Osteoblast (primary cell): ENCODE results near the gene TLR3. TPM values are rescaled to one million over a fixed set of nuclear protein-coding genes. Genes with fewer than 3 reads are reported as not detected.
"Not testable (repeated sequence)": the region's sequence is repeated elsewhere in the genome, so short reads cannot be mapped to it uniquely, and the experiment has no call there.

ENCODE experiments used
- DNase-seq: peaks from one replicate; pipeline ENCODE4 v3.0.0; 2011; ENCODE audit warnings: low spot score, mixed read lengths; ENCODE audit not compliant: insufficient read length; ENCODE audit errors: missing footprints
- H2AFZ ChIP-seq: 2 replicates; pipeline ENCODE4 v1.6.0; 2011; ENCODE audit warnings: mild to moderate bottlenecking, low read length
- H3K27ac ChIP-seq: 2 replicates; pipeline ENCODE4 v1.5.1; 2011; ENCODE audit warnings: mild to moderate bottlenecking, low read depth, low read length, moderate library complexity
- H3K27me3 ChIP-seq: 2 replicates; pipeline ENCODE4 v1.6.0; 2012; ENCODE audit warnings: mild to moderate bottlenecking, control low read depth, inconsistent platforms, low read length, moderate library complexity; ENCODE audit not compliant: insufficient read depth
- H3K36me3 ChIP-seq: 2 replicates; pipeline ENCODE4 v1.5.1; 2011; ENCODE audit warnings: mild to moderate bottlenecking, low read length, control low read depth, moderate library complexity; ENCODE audit not compliant: insufficient read depth
- H3K4me1 ChIP-seq: 2 replicates; pipeline ENCODE4 v1.5.1; 2011; ENCODE audit warnings: mild to moderate bottlenecking, low read length, control low read depth, moderate library complexity; ENCODE audit not compliant: insufficient read depth
- H3K4me2 ChIP-seq: 2 replicates; pipeline ENCODE4 v1.6.0; 2011; ENCODE audit warnings: mild to moderate bottlenecking, low read length; ENCODE audit not compliant: insufficient read depth
- H3K4me3 ChIP-seq: fragments of 200-600 bp; sonication (generic); 3 replicates; pipeline ENCODE4 v1.5.1; 2012; ENCODE audit warnings: mild to moderate bottlenecking, low read length, inconsistent platforms; ENCODE audit not compliant: insufficient read depth
- H3K79me2 ChIP-seq: 2 replicates; pipeline ENCODE4 v1.6.0; 2012; ENCODE audit warnings: mild to moderate bottlenecking, low read length, control low read depth, inconsistent platforms; ENCODE audit not compliant: insufficient read depth
- H3K9me3 ChIP-seq: 2 replicates; pipeline ENCODE4 v1.5.1; 2011; ENCODE audit warnings: low read depth, low read length, control low read depth
- H4K20me1 ChIP-seq: 2 replicates; pipeline ENCODE4 v1.6.0; 2012; ENCODE audit warnings: mild to moderate bottlenecking, low read length, control low read depth; ENCODE audit not compliant: insufficient read depth
- CTCF ChIP-seq: IDR thresholded peaks from 2 replicates; pipeline ENCODE4 v1.5.1; 2011; ENCODE audit warnings: mild to moderate bottlenecking, low read depth, low read length, moderate library complexity; ENCODE audit errors: extremely low read depth
- total RNA-seq: library from RNA; depleted of rRNA; stranded (reverse); fragments of >200 nt; gene quantifications from 2 replicates; pipeline ENCODE4 v1.2.3, GENCODE V29; 2012

Gene TLR3
- total RNA-seq, 1 donor = 8.0 TPM

GRCh38 chr4:186037692-186038658 is 31.0 kb upstream of the TLR3 start:
- no peaks in the 10 kb centered on the region for H4K20me1 ChIP-seq
- peak; percentile 82 for TF ChIP-seq CTCF
- no peaks in the 10 kb centered on the region for H3K79me2 ChIP-seq
- peak overlapping the region; percentile 42 for H2AFZ ChIP-seq
- H3K4me3 ChIP-seq = no peak overlapping the region
- peaks cover 10% of the 10 kb centered on the region for H3K27me3 ChIP-seq
- no peaks in the 10 kb centered on the region for H3K36me3 ChIP-seq
- H3K4me1 ChIP-seq = peaks cover 3% of the 10 kb centered on the region
- H3K9me3 ChIP-seq = peaks cover 4% of the 10 kb centered on the region
- H3K4me2 ChIP-seq = no peak overlapping the region
- peak; percentile 89 for DNase-seq
- no peak overlapping the region for H3K27ac ChIP-seq

GRCh38 chr4:186039697-186040096 is 29.3 kb upstream of the TLR3 start:
- Histone ChIP-seq H2AFZ (peak overlapping the region; percentile 30), H3K36me3 (no peaks in the 10 kb centered on the region), H3K9me3 (peaks cover 1% of the 10 kb centered on the region), H3K27me3 (peaks cover 10% of the 10 kb centered on the region), H3K4me1 (peaks cover 3% of the 10 kb centered on the region), H3K79me2 (no peaks in the 10 kb centered on the region), H3K4me3 (peak overlapping the region; percentile 25), H3K27ac (no peak overlapping the region), H4K20me1 (no peaks in the 10 kb centered on the region), H3K4me2 (peak overlapping the region; percentile 67)
- no peak for TF ChIP-seq CTCF
- DNase-seq = no peak

GRCh38 chr4:186040316-186040715 is 28.6 kb upstream of the TLR3 start:
- no peak overlapping the region for H2AFZ ChIP-seq
- peaks cover 10% of the 10 kb centered on the region for H3K27me3 ChIP-seq
- no peak for DNase-seq
- H3K79me2 ChIP-seq = no peaks in the 10 kb centered on the region
- H3K27ac ChIP-seq = no peak overlapping the region
- TF ChIP-seq CTCF = no peak
- peaks cover 3% of the 10 kb centered on the region for H3K4me1 ChIP-seq
- no peaks in the 10 kb centered on the region for H3K36me3 ChIP-seq
- peak overlapping the region; percentile 67 for H3K4me2 ChIP-seq
- no peaks in the 10 kb centered on the region for H3K9me3 ChIP-seq
- H4K20me1 ChIP-seq = no peaks in the 10 kb centered on the region
- H3K4me3 ChIP-seq = no peak overlapping the region

- not testable (repeated sequence) for H3K79me2 ChIP-seq, H3K4me1 ChIP-seq, DNase-seq, H3K4me2 ChIP-seq, H3K27me3 ChIP-seq, H3K36me3 ChIP-seq, H4K20me1 ChIP-seq, H3K9me3 ChIP-seq, H3K27ac ChIP-seq, H3K4me3 ChIP-seq, H2AFZ ChIP-seq
These were observed 21.5 kb upstream of the TLR3 start for GRCh38 chr4:186047501-186047900.

- not testable (repeated sequence) for H3K9me3 ChIP-seq, H3K4me2 ChIP-seq, H3K27me3 ChIP-seq, H3K36me3 ChIP-seq, H3K4me1 ChIP-seq, H4K20me1 ChIP-seq, H3K4me3 ChIP-seq, H2AFZ ChIP-seq, H3K27ac ChIP-seq, H3K79me2 ChIP-seq, DNase-seq
These were observed 18.8 kb upstream of the TLR3 start for GRCh38 chr4:186050135-186050534.
